Breast epithelium (tissue), 3 donors: Measurements from ENCODE around the gene OTOF.

Source experiments
- POLR2AphosphoS5 ChIP-seq, 3 donors: sonication (generic); formaldehyde crosslinking; IDR thresholded peaks; one replicate each; pipeline ENCODE4 v1.6.1; 2017; ENCODE audit warnings: antibody characterized with exemption in 3 of 3
- TF ChIP-seq, protein P1 (sequence below), 3 donors: fragments of 450-650 bp; IDR thresholded peaks; one replicate each; pipeline ENCODE4 v1.5.1; 2016 to 2017; ENCODE audit warnings: antibody characterized with exemption in 3 of 3, mild to moderate bottlenecking in 3 of 3, moderate library complexity in 3 of 3

DNA sequence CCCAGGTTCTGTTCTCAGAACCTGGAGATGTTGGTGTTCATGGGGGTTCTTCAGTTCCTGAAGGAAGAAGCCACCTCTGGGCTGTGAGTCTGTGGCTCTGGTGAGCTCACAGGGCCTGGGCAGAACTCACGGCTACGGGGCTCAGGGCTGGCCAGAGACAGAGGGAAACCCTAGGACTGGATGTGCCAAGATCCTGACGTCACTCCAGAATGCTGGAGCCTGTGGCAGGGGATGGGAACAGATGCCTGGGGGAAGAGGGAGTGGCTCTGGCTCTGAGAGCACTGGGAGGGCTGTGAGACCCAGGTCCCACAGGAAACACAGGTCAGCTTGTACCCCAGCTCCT, at the start of gene OTOF:
- TF ChIP-seq, protein P1, sequence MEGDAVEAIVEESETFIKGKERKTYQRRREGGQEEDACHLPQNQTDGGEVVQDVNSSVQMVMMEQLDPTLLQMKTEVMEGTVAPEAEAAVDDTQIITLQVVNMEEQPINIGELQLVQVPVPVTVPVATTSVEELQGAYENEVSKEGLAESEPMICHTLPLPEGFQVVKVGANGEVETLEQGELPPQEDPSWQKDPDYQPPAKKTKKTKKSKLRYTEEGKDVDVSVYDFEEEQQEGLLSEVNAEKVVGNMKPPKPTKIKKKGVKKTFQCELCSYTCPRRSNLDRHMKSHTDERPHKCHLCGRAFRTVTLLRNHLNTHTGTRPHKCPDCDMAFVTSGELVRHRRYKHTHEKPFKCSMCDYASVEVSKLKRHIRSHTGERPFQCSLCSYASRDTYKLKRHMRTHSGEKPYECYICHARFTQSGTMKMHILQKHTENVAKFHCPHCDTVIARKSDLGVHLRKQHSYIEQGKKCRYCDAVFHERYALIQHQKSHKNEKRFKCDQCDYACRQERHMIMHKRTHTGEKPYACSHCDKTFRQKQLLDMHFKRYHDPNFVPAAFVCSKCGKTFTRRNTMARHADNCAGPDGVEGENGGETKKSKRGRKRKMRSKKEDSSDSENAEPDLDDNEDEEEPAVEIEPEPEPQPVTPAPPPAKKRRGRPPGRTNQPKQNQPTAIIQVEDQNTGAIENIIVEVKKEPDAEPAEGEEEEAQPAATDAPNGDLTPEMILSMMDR (IDR thresholded peaks at IDR 0.05): no peak
- no peak for TF ChIP-seq POLR2AphosphoS5 (IDR thresholded peaks at IDR 0.05)
